ENCODE data around the gene P4HA2. TPM values are rescaled to one million over a fixed set of nuclear protein-coding genes. Genes with fewer than 3 reads are reported as not detected.

P4HA2 gene
- total and polyA plus RNA-seq, 2 of the 13 experiments (the other 11 are each of a cell fraction or from before 2014, with no cell fraction given): 37.7 to 126 TPM

- Histone ChIP-seq H3K27ac (ENCODE audit: extremely low read length, insufficient read depth, low read length) (no peak overlapping the region), H3K4me3 (replicated peaks in 1 of 3; ENCODE audit: insufficient read depth in 1 of 3, low read depth in 2 of 3, low read length in 3 of 3) (no peak overlapping the region), H3K9ac (ENCODE audit: insufficient read depth, low read depth, low read length) (no peak overlapping the region), H3K36me3 (replicated peaks in 1 of 2; ENCODE audit: control insufficient read depth in 1 of 2, insufficient read depth in 2 of 2, low read length in 2 of 2) (no peaks in the 10 kb centered on the region), H3K27me3 (ENCODE audit: control insufficient read depth in 1 of 2, insufficient read depth in 2 of 2, low read length in 2 of 2) (no peaks in the 10 kb centered on the region; a peak in 2 of 5 replicates), H4K20me1 (ENCODE audit: insufficient read depth, low read length) (no peaks in the 10 kb centered on the region), H3K79me2 (ENCODE audit: insufficient read depth, low read length) (no peaks in the 10 kb centered on the region), H3K4me2 (ENCODE audit: low read depth, low read length) (no peak overlapping the region), H2AFZ (ENCODE audit: low read length) (no peak overlapping the region), H3K4me1 (ENCODE audit: insufficient read depth, low read length) (no peaks in the 10 kb centered on the region), H3K9me3 (ENCODE audit: low read length) (no peaks in the 10 kb centered on the region)
- POLR2A ChIA-PET: no interaction called here
- intact Hi-C loops (cut with micrococcal nuclease; ENCODE audit: unreplicated experiment): loop anchor here (2.0 kb wide), 1 partner anchor 39 kb away; no protein-coding TSS in a partner anchor
- FAIRE-seq (no peak), DNase-seq (ENCODE audit: low spot score) (no peak), ATAC-seq (no peak)
- in situ Hi-C loops (cut with HindIII; ENCODE audit: extremely low pct_ligation_motif_present, low pct_unique_long_range_greater_than_20kb): no loop called here
- CTCF ChIA-PET (ENCODE audit: low intra/inter-chr PET ratio, low total read pairs): no interaction called here
- no TSS peak for BruUV-seq (replicated peaks)
- TF ChIP-seq ZNF121 (CRISPR knock-in tag; IDR thresholded peaks at IDR 0.05) (no peak), SYNCRIP (IDR thresholded peaks at IDR 0.05; ENCODE audit: insufficient read depth, low read depth, low read length) (no peak), ZSCAN30 (CRISPR knock-in tag; IDR thresholded peaks at IDR 0.05) (no peak), ZNF678 (CRISPR knock-in tag; IDR thresholded peaks at IDR 0.05) (no peak), ZBTB21 (CRISPR knock-in tag; IDR thresholded peaks at IDR 0.05) (no peak), ZNF576 (CRISPR knock-in tag; IDR thresholded peaks at IDR 0.05) (no peak), GZF1 (CRISPR knock-in tag; IDR thresholded peaks at IDR 0.05) (no peak), ZNF10 (CRISPR knock-in tag; IDR thresholded peaks at IDR 0.05; ENCODE audit: borderline replicate concordance, low read depth) (no peak), ZNF263 (CRISPR knock-in tag; IDR thresholded peaks at IDR 0.05) (no peak), ZSCAN9 (CRISPR knock-in tag; IDR thresholded peaks at IDR 0.05; ENCODE audit: borderline replicate concordance) (no peak), PAX8 (CRISPR knock-in tag; IDR thresholded peaks at IDR 0.05; ENCODE audit: borderline replicate concordance) (no peak), PRDM10 (CRISPR knock-in tag; IDR thresholded peaks at IDR 0.05; ENCODE audit: low read depth) (no peak)
Measured at GRCh38 chr5:132239776-132240175, 12.1 kb upstream of the P4HA2 start.
